Superior temporal gyrus (tissue), 1 donor: ENCODE measurements around the gene CYP26A1.

Experiments
- DNase-seq: peaks from one replicate; pipeline ENCODE4 v3.0.0-alpha.2; 2016; ENCODE audit errors: extremely low spot score

Gene CYP26A1

GRCh38 chr10:93123766-93124165, 50.1 kb downstream of the CYP26A1 start:
- no peak for DNase-seq

- no peak for DNase-seq
These were observed 51.1 kb downstream of the CYP26A1 start for GRCh38 chr10:93124580-93125318.

- DNase-seq = no peak
These were observed 52.3 kb downstream of the CYP26A1 start for GRCh38 chr10:93125966-93126365.

GRCh38 chr10:93126483-93127052, 52.9 kb downstream of the CYP26A1 start:
- DNase-seq = no peak
